ENCODE results near the gene ZNF433.
"Not testable (repeated sequence)": the region's sequence is repeated elsewhere in the genome, so short reads cannot be mapped to it uniquely, and the experiment has no call there.

Gene ZNF433

GRCh38 chr19:12035220-12036172, at the start of gene ZNF433:
ZNF433 (minus strand) TSS chr19:12035679; CDS start chr19:12035539, 140 bp downstream.
- TF ChIP-seq CTCF (IDR thresholded peaks at IDR 0.05; ENCODE audit: low read depth, low read length, missing control alignments), result no peak
- peak within 1 kb of the TSS; percentile 77 for H3K4me3 ChIP-seq (ENCODE audit: low read depth, low read length)
- no peak for DNase-seq (ENCODE audit: low read depth)

GRCh38 chr19:12083336-12083735, 47.9 kb upstream of the ZNF433 start:
- not testable (repeated sequence) for H3K4me3 ChIP-seq (ENCODE audit: low read depth, low read length); DNase-seq (ENCODE audit: low read depth)

- TF ChIP-seq CTCF (IDR thresholded peaks at IDR 0.05; ENCODE audit: low read depth, low read length, missing control alignments), result no peak
Measured at GRCh38 chr19:12077375-12077774, 41.9 kb upstream of the ZNF433 start.

GRCh38 chr19:12076331-12076730, 40.9 kb upstream of the ZNF433 start:
- not testable (repeated sequence) for H3K4me3 ChIP-seq (ENCODE audit: low read depth, low read length); DNase-seq (ENCODE audit: low read depth)

More at GRCh38 chr19:12077375-12077774, 41.9 kb upstream of the ZNF433 start:
- DNase-seq (ENCODE audit: low read depth), result no peak
- H3K4me3 ChIP-seq (ENCODE audit: low read depth, low read length), result no peak overlapping the region

- no peak overlapping the region for H3K4me3 ChIP-seq (ENCODE audit: low read depth, low read length)
- no peak for DNase-seq (ENCODE audit: low read depth)
- TF ChIP-seq CTCF (IDR thresholded peaks at IDR 0.05; ENCODE audit: low read depth, low read length, missing control alignments), result no peak
Measured at GRCh38 chr19:12075538-12076139, 40.2 kb upstream of the ZNF433 start.

- peak within 1 kb of the TSS; percentile 67 for H3K4me3 ChIP-seq (ENCODE audit: low read depth, low read length)
- no peak for TF ChIP-seq CTCF (IDR thresholded peaks at IDR 0.05; ENCODE audit: low read depth, low read length, missing control alignments)
- peak; percentile 61 for DNase-seq (ENCODE audit: low read depth)
Measured at GRCh38 chr19:12064590-12065538, 29.4 kb upstream of the ZNF433 start, which contains the start of gene ZNF844. ZNF844 (plus strand) TSS chr19:12064731; CDS start chr19:12064874, 143 bp downstream.

- H3K4me3 ChIP-seq (ENCODE audit: low read depth, low read length), result no peak overlapping the region
- TF ChIP-seq CTCF (IDR thresholded peaks at IDR 0.05; ENCODE audit: low read depth, low read length, missing control alignments), result no peak
- DNase-seq (ENCODE audit: low read depth), result no peak
Measured at GRCh38 chr19:12055784-12056183, 20.3 kb upstream of the ZNF433 start.

Measured in GM12864 (cell line).